CD4-positive, alpha-beta T cell treated with Interleukin-15 for 1 hour (primary cell): ENCODE results near the gene GNAS-AS1.

Experiments
- DNase-seq: peaks from one replicate; pipeline ENCODE4 v3.0.0-alpha.2; 2020

The GNAS-AS1 gene

DNA sequence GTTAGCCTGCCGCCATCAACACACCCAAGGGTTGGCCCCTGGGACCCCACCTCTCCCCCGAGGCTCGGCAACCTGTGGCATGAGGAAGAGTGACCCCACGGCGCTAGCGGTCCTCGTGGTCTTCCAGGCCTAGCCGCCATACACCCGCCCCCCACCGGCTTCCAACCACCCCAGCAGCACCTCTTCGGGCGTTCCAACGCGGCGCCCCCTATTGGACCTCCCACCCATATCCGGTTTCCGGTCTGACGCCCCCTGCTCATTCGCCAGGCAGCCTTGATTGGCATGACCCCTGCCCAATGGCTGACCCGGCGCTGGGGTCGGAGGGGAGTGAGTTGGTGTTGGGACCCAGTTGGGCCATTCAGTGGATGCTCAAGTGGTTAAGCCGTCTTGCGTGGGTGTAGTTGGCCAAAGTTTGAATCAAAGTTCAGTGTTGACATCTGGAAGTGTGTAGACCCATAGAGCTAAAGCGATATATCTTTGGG, at the start of gene GNAS-AS1:
TSS of gene GNAS-AS1 (minus strand) at position 210 of the 482 bp plus-strand sequence.
- peak; percentile 80 for DNase-seq

DNA sequence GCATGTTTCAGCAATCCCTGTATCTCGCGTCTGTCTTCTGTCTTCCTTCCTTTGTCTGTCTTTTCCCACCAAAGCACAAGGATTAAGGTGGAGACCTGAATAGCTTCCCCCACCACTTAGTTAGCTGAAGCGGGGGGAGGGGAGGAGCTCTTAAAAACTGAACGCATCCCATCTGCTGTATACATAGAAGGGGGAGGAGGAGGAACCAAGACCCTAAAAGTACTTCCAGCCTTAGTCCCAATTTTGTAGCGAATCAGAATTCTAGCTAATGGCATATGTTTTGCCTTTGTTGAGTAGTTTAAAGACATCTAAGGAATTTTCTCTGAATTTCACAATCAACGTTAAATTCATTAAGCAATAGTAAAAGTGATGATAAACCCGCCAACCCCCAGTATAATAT, 49.7 kb upstream of the GNAS-AS1 start:
- no peak for DNase-seq

DNA sequence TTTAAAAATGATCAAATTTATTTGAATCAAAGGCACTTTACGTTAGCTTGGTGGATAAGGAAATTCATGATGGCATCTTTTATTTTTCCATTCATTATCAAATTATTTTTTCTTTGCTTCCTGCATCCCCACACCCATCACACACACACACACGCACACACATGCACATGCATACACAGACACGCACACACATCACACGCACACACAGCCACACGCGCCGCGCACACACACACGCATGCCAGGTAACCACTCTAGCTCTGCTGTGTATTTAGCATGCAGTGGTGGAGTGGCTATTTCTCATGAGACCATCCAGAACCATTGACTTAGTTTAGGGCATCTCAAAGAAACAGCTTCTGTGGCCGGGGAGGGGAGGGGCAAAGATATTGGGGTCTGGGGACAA, 48.8 kb upstream of the GNAS-AS1 start:
- DNase-seq = no peak

DNA sequence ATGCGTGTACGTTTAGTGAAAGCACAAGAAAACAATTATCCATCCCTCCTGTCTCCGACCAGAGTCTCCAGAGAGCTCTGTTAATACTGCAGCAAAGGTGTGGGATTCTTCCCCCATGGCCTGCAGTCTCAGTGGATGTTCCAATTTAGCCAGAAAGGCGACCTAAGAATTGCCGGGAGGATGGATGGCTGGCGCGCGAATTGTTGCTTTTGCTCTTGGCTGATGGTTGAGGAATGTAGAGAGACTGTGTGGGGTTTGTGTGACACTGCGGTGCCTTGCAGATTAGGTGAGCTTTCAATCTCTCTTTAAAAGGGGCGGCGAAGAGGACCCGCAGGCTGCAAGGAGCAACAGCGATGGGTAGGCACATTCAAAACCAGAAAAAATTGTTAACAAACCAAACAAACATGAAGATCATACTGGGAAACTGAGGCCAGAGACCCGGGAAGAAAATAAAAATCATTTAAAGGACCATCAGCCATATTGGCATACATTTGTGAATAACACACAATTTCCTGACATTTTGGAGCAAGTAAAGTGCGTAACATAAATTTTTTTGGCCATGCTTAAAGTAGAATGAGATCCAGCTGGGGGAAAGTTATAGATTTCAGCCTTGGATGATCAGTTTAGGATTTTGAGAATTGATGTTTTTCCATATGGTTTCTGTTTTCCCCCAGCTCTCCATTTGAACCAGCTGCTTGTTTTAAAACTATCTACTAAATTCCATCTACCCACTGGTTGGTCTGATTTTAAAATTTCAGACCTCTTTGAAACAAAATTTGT, 48.1 kb upstream of the GNAS-AS1 start:
- DNase-seq = no peak

DNA sequence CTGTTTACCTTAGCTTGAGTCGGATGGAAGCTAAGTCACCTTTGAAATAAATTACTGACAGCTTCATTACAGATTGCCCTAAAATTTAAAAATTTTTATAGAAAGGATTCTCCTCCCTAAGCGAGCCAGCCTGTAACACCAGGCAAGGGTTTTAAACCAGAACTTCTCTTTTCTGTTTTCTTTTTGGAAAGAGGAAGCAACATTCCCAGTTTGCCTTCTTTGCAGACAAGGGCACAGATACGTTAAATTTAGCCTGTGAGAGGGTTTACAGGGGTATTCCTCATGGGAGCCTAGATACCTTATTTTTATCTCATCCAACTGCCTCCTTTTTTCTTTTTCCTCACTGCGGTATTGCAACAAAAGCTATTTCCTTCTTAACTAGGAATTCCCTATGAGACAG, 46.8 kb upstream of the GNAS-AS1 start:
- no peak for DNase-seq

DNA sequence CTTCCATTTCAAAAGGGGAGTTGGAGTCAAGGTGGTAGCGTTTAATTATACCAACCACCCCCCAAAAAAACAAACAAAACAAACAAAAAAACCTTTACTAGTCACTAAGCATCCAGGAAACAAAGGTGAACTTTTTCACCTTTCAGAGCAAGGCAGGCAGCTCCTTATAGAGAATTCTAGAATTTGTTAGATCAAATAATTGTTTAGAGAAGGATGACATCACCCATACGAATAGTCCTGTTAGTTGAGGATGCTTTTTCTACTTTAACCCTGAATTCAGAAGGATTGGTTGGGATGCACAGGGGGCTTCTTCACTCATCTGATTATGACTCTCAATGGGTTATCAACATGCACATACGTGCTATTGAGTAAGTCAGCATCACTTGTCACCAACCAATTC, 46.1 kb upstream of the GNAS-AS1 start:
- DNase-seq = no peak

DNA sequence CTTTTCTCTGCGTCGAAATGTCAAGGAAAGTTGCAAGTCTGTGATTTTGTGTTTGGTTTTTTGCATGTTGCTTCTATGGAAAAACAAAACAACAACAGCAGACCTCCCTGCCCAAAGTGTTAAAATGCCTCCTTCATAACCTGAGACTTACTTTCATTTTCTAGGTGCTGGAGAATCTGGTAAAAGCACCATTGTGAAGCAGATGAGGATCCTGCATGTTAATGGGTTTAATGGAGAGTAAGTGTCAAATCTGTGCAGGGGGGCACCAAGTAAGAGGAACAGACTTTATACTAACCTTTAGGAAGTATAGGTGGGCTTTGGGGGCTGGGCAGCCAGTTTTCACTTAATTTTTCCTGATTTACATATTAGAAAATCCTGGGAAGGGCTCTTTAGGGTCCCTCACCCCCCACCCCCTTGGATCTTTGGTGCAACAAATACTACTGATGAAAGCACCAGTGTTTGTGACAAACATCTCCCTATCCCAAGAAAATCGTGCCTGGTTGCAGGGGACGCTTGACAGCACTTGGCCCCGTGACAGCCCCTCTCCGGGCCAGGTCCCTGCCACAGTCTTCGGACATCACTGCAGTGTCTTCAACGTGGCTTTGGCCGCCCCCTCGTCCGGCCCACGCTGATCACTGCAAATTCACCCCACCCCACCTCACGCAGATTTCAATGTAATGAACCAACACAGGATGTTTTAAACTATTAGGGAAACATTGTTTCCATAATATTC, 44.9 kb upstream of the GNAS-AS1 start:
- DNase-seq = no peak

DNA sequence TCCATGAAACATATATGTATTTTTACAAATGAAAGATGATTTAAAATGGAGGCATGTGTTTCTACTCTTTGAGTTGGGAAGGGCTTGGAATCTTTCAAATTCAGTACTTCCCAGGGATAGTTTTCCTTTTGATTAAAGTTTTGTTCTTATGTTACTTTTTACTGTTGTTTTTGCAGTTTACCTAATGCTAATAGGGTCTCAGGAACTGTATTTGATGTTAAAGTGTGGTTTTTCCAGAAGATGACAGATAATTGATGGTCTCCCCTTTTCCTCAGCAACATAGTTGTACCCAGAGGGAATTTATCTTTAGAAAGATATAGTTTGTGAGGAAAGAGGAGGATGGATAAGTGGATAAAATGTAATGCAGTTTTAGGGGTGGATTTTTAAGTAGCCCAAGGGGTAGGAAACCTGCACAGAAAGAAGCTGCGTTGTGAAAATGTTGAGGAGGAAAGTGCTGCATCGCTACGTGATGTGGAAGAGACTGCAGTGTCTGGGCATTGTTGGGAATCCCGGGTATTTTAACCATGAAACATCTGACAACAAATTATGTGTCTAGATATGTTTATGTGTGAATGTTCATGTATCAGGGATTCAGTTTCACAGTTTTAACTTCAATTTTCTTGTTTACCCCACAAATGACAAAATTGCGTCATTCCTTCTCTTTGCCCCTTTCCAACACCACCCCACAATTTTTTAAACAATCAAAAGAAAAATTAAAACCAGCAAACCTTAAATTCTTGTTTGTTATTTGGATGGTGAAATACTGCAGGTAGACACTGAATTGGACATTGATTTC, 44.1 kb upstream of the GNAS-AS1 start:
- DNase-seq = no peak

DNA sequence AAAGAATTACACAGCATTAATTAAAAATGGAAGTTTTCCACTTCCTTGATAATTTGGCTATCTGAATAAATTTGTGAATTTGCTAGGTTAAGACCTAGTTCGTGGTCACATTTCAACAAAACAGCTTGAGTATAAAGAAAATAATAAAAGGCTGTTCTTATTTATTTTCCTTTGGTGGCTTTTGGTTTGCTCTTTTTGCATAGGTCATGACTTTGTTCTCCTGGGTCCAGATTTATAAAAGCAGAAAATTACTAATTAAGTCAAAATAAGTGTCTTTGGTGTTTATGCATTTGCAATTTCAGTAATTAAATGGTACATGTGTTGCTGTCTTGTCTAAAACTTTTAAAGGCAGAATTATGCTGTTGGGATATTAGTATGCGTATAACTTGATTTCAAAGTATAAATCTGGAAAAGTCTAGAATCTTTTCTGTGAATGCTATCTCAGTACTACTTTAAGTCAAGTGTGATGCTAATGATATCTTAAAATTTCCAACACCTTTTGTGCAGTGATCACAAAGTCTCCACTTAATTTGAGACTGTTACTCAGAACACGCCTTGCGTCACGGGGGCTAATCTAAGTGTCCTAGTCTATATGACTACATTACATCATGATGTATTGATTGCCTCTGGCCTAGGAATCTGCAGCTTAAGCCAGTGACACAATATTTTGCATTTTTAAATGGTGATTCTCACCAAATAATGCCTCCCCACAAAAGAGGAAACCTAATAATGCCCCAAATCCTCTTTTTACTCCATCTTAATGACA, 42.8 kb upstream of the GNAS-AS1 start:
- DNase-seq = peak; percentile 35

DNA sequence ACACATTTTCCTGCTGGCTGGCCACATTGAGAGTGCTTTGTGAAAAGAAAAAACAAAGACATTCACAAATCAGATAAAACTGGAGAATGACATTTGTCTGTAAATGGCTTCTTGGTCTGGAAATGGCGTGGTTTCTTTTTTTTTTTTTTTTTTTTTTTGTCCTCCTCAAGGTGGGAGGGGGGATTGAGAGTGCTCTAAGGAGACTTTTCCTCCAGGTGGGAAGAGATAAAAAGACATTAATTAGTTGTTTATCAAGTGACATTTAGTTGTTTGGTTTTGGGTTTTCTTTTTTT, 42.2 kb upstream of the GNAS-AS1 start:
- DNase-seq = no peak

DNA sequence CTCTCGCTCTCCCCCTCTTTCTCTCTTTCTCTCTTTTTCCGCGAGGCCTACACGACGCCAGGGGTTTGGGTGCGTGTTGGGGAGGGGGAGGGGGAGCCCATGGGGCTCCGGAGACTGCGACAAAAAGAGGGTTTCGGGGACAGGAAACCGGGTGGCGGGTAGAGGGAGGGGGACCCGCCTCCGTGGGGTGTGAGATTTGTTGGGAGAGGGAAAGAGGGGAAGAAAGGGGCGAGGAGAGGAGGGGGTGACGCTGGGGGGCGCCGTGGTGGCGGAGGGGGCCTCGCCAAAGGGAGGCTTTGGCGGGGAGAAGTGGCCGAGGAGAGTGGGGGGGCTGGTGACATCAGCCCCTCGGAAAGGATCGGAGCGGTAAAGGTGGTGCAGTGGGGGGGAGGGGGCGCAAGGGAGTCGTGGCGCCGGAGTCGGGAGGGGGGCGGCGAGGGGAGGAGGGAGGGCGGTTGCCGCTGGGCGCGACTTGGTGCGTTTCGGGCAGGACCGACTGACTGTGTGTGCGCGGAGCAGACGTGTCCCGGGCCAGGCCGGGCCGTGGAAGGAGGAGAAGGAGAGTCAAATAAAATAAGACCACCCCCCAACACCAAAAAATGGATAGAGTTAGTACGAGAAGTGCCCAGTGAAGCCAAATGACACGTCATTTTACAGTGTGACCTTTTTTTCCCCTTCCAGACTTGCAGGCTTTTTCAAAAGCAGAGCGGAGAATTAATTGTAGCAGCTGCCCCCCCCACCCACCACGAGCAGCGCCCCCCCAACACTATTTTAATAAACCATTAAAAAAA, 41.6 kb upstream of the GNAS-AS1 start:
- DNase-seq = peak; percentile 83

DNA sequence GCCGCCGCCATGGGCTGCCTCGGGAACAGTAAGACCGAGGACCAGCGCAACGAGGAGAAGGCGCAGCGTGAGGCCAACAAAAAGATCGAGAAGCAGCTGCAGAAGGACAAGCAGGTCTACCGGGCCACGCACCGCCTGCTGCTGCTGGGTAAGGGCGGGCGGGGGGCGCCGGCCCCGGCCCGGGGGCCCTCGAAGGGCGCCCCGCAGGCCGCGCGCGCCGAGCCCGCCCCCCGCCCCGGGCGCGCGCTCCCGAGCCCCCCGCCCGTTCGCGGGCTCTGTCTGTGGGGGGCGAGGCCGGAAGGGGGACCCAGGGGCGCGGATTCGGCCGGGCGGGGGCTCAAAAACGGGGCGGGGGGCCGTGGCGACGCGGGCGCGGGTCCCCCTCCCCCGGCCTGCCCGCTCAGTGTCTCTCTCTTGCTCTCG, 41.0 kb upstream of the GNAS-AS1 start:
- peak; percentile 41 for DNase-seq

DNA sequence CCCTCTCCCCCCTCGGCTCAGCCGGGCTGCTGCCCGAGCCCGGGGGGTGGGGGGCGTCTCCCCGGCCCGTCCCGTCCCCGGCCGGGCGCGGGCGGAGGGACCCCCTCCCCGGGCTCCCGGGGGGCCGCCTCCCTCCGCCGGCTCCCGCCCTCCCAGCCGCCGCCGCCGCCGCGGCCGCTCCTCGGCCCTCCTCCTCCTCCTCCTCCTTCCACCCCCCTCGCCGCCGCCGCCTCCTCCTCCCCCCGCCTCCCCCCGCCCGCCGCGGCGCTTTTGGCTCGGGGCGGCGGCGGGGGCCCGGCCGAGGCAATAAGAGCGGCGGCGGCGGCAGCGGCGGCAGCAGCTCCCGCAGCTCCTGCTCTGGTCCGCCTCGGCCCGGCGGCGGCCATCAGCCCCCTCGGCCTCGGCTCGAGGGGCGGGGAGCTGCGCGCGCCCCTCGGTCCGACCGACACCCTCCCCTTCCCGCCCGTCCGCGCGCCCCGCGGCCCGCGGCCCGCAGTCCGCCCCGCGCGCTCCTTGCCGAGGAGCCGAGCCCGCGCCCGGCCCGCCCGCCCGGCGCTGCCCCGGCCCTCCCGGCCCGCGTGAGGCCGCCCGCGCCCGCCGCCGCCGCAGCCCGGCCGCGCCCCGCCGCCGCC, 40.5 kb upstream of the GNAS-AS1 start:
- peak; percentile 85 for DNase-seq

DNA sequence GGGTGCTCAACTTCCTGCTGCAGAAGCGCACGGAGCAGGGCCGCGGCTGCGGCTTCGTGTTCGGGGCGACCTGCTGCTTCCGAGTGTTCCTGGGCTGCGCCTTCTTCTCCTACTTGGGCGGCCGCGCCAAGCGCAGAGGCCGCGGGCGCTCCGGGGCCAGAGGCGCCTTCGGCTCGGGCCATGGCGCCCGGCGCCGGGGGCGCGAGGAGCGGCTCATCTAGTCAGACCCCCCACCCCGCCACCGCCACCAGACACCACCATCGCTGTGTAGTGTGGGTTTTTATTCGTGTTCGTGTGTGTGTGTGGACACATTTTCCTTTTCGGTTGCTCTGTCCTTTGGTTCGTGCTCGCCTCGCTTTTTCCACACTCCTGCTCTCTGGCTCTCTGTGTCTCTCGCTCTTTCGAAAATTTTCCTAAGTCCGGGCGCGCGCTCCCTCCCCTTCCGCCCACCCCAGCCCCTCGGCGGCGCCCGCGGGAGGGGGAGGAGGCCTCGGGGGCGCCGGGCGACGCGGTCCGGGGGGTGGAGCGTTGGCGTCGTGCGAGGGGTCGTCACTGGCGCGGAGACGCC, 39.9 kb upstream of the GNAS-AS1 start:
- peak; percentile 78 for DNase-seq

DNA sequence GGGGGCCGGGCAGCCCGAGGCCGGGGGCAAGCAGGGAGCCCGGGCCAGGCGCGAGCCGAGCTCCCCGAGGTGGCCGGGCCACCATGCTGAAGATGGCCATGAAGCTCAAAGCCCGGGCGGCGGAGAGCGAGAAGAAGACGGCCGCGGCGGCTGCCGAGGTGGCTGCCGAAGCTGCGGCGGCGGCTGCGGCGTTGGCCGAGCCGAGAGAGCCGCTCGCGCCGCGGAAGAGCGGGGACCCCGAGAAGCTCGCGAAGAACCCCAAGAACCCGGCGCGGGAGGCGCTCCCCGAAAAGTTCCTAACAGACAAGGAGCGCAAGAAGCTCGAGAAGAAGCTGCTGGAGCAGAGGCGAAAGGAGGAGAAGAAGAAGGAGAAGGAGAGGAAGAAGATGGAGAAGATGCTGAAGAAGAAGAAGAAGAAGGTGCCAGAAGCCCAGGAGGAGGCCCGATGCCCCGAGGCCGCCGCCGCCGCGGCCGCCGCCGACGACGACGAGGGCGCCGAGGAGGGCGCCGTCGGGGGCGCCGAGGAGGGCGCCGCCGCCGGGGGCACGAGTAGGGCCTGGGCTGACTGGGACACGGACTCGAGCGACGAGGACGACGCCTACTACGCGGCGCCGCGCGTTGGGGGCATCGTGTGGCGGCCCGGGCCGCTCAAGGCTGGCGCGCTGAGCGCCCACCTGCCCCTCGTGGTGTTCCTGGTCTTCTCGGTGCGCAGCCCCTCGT, 39.3 kb upstream of the GNAS-AS1 start:
- DNase-seq = no peak

DNA sequence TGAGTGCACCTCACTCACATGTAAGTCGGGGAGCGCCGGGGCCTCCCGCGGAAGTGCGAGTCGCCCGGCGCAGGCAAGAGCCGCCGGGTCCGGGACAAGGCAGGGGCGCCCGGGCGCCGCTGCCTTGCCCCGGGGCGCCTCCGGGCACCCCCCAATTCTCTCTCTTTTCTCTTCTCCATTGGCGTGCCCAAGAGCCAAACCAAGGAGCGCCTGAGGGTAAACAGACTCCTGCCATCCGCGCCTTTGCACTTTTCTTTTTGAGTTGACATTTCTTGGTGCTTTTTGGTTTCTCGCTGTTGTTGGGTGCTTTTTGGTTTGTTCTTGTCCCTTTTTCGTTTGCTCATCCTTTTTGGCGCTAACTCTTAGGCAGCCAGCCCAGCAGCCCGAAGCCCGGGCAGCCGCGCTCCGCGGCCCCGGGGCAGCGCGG, 38.6 kb upstream of the GNAS-AS1 start:
- DNase-seq = no peak

DNA sequence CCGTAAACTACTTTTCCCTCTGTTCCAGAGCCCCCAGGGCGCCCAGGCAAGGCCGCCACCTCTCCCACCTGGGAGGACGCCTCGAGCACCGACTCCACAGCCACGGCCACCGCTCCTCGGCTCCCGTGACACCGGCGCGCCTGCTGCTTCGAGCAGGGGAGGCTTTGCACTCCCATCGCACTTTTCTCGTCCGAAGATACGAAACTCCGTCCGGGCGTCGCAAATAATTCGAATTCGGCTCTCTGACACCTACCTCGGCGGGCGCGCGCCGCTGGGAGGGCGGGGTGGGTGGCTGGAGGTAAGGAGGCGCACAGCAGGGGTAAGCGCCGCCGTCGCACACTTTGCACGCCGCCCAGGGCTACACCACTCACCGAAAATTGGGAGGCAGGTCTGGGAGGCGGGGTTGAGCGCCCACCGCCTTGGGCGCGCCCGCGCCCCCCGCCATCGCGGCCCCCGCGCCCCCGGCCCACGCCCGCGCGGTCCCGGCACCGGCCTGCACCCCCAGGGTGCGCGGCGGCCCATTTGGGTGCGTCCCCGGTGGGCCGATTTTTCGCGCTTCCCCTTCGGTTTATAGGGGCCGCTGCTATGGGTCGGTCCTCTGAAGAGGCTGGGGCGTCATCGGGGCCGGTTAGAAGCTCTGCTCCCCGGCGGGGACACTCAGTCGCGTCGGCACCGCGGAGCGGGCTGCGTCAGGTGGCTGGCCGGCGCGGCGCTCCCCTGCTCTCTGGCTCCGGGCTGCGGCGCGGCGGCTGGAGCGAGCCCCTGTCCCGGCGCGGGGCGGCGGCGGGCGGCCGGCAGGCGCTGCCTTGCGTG, 38.0 kb upstream of the GNAS-AS1 start:
- DNase-seq = peak; percentile 87

DNA sequence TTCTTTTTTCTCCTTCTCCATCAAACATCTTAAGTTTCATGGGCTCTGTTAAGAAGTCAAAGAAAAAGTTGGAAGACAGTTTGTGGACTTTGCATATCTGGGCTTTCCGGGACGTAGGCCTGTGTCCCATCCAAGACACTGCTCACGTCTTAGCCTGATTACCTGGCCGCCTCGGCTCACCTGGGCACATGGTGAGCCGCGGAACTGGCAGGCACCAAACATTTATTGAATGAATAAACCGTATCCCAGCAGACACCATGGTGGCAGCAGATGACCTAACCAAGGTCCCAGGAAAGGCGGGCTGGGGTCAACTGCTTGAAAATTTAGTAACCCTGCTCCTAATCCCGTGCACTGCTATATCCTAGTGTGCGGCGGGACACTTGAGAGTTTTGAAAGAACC, 37.4 kb upstream of the GNAS-AS1 start:
- no peak for DNase-seq

DNA sequence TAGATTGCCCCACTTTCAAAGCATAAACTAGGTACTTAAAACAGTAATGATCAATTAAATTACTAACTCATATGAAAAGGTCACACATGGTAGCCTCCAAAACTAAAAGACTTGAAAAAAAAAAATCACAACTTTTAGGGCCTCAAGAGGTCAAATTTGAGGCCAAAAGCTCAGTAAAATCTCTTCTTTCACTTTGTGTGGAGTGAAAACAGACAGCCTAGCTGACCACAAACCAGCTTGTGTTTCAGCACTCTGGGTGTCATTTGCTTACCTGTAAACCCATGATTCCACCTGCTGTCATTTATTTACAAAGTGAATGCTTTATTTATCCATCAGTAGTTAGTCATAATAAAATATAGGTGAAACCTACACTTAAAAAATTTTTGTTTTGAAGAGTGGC, 35.8 kb upstream of the GNAS-AS1 start:
- no peak for DNase-seq

DNA sequence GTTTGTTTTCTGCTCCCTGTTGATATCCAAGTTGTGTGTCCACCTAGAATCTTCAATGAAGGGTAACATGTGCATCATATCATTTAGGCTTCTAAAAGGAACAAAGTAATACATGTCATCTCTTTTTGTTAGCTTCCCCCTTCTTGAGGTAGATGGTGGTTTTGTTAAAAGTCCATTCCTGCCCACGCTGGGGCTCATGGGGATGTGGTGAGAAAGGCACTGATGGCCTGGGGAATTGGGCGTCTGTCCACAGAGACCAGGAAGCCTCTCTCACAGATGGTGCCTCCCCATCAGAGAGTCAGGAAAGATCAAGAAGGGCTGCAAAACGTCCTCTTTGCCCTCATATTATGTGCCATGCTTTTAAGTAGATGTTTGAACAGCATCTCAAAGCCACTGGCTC, 34.3 kb upstream of the GNAS-AS1 start:
- no peak for DNase-seq
